Psoas muscle (tissue), 8 donors: ENCODE data around the gene ADGRF3. TPM values are rescaled to one million over a fixed set of nuclear protein-coding genes. Genes with fewer than 3 reads are reported as not detected.
A peak's percentile ranks its signal among the peaks of the same experiment; 100 is the strongest.

Experiments
- ATAC-seq, 4 donors: fragments of 200-7000 bp; cut with Tn5 transposase; one replicate each; pipeline ENCODE4 v1.9.1; 2020; ENCODE audit warnings: moderate library complexity in 3 of 4, mild to moderate bottlenecking in 2 of 4
- DNase-seq, 2 donors: peaks; one replicate each; pipeline ENCODE4 v3.0.0-alpha.2; 2020
- H3K27ac ChIP-seq: fragments of 200-600 bp; one replicate; pipeline ENCODE4 v1.8.0; 2022
- H3K27me3 ChIP-seq, 3 donors: fragments of 200-600 bp in 1 of 3; one replicate each; pipeline versions ENCODE4 v1.6.1 to v1.8.0; 2013 to 2022; ENCODE audit warnings: low read length in 2 of 3, mild to moderate bottlenecking in 2 of 3, moderate library complexity in 1 of 3; ENCODE audit not compliant: insufficient read depth in 3 of 3
- H3K36me3 ChIP-seq, 2 donors: fragments of 200-600 bp in 1 of 2; one replicate each; pipeline versions ENCODE4 v1.6.1 to v1.8.0; 2013 to 2022; ENCODE audit warnings: low read depth in 1 of 2, mild to moderate bottlenecking in 1 of 2, moderate library complexity in 1 of 2; ENCODE audit not compliant: insufficient read depth in 1 of 2
- H3K4me1 ChIP-seq: fragments of 200-600 bp; one replicate; pipeline ENCODE4 v1.8.0; 2022
- H3K4me3 ChIP-seq: fragments of 200-600 bp; one replicate; pipeline ENCODE4 v1.8.0; 2022; ENCODE audit warnings: mild to moderate bottlenecking
- H3K9me3 ChIP-seq: fragments of 200-600 bp; one replicate; pipeline ENCODE4 v1.8.0; 2022
- CTCF ChIP-seq: fragments of 200-600 bp; IDR thresholded peaks from one replicate; pipeline ENCODE4 v1.8.0; 2022; ENCODE audit warnings: antibody characterized with exemption
- WGBS, 3 donors: extraction: QIAGEN DNeasy Blood & Tissue Kit; methylation state at CpG; one replicate each; pipeline versions ENCODE4 v1.1.6 to v1.1.7; 2013; 5-methylcytosine and 5-hydroxymethylcytosine counted together
- intact Hi-C, 2 donors: fragments of 100-400 bp; cut with DNase I; formaldehyde crosslinking; loops; one replicate each; pipeline versions ENCODE4 v1.11.0 to v1.14.2; 2022
- polyA plus RNA-seq, 3 donors: library from polyadenylated mRNA; stranded (reverse); fragments of 200-250 nt; gene quantifications; one replicate each; pipeline ENCODE4 v1.2.3, GENCODE V29; 2013
- total RNA-seq, 4 donors: library from RNA; stranded (reverse); fragmentation: NEBNext Ultra II Directional in 2 of 4; extraction: Animal tissue kit (Norgen Biotek cat#: 25700) in 2 of 4; gene quantifications; one replicate each; pipeline versions ENCODE4 v1.2.1 to v1.2.4, GENCODE V29; 2021 to 2023
- donor health status: healthy with polysubstance abuse.
- donor health status: DM: no; HTN: no; CAD: no; lungs with moderate emphysema.
- donor health status: Bipolar disorder and iron deficiency.
- donor health status: healthy.
- donor health status: DM: yes; HTN: yes; CAD: no.
- donor health status: DM: no; HTN: no; CAD: no.
- donor health status: DM: no; HTN: no; CAD: no.
- donor health status: DM: yes; HTN: yes; CAD: no.

ADGRF3 gene
- total and polyA plus RNA-seq, 7 donors, result 0.03 to 0.48 (median 0.18) TPM; not detected in 3

- 51 to 58% (median 53%) methylated on average over 6 of the region's 6 CpGs for WGBS, 3 donors
- TF ChIP-seq CTCF, result no peak
- no peak overlapping the region for H3K4me3 ChIP-seq
- H3K4me1 ChIP-seq, result peaks cover 4% of the 10 kb centered on the region
- DNase-seq, result peak; percentile 35 to 77
- H3K9me3 ChIP-seq, result no peaks in the 10 kb centered on the region
- no peaks in the 10 kb centered on the region for H3K36me3 ChIP-seq
- intact Hi-C loops, result no loop called here
- no peak overlapping the region for H3K27ac ChIP-seq
- H3K27me3 ChIP-seq, result no peaks in the 10 kb centered on the region
- peak; percentile 72 to 82 (median 80) for ATAC-seq
Observed at GRCh38 chr2:26302846-26303245, 43.7 kb downstream of the ADGRF3 start.

GRCh38 chr2:26300234-26300925 lies 46.2 kb downstream of the ADGRF3 start:
- no peak for DNase-seq
- Histone ChIP-seq H3K4me3 (peak overlapping the region; percentile 75), H3K4me1 (peaks cover 4% of the 10 kb centered on the region), H3K36me3 (no peaks in the 10 kb centered on the region), H3K27me3 (no peaks in the 10 kb centered on the region), H3K9me3 (no peaks in the 10 kb centered on the region), H3K27ac (peak overlapping the region; percentile 18)
- WGBS, 3 donors, result 57 to 59% (median 57%) methylated on average over 22 of the region's 22 CpGs
- ATAC-seq, result no peak
- TF ChIP-seq CTCF, result no peak
- intact Hi-C loops, result no loop called here

DNA sequence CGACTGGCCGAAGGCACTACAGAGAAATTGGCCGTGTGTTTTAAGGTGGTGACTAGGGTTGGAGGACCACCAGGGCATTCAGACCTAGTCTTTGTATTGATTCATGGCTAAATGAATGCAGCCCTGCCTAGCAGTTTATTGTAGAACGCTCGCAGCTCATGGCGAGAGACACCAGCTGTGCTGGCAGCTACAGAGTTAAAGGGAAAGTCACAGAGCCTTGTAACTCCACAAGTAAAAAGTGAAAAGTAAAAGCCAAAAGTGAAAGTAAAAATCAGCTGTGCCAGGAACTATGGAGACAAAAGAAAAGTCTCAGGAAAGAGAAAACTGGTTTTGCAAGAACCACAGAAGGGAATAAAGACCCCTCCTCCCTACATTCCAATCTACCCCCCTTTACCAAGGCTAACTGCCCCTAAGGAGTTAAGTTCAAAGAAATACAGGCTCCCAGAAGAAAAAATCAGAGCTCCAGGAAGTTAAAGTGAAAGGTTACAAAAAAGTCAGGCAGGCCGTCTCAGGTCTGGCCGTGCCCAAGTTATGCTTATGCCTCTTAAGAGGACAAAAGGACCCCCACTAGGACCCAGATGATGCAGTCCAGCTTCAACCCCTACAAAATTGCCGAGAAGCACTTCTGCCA lies 47.0 kb downstream of the ADGRF3 start:
- 11 to 15% (median 12%) methylated on average over 9 of the region's 9 CpGs for WGBS, 3 donors
- no peak for DNase-seq
- intact Hi-C loops, result no loop called here
- Histone ChIP-seq H3K4me3 (peak overlapping the region; percentile 75), H3K27ac (peak overlapping the region; percentile 18), H3K9me3 (no peaks in the 10 kb centered on the region), H3K27me3 (no peaks in the 10 kb centered on the region), H3K4me1 (peaks cover 4% of the 10 kb centered on the region), H3K36me3 (no peaks in the 10 kb centered on the region)
- TF ChIP-seq CTCF, result no peak
- ATAC-seq, result peak in 2 of 4 donors; percentile 17 to 33

GRCh38 chr2:26298638-26299393 lies 47.8 kb downstream of the ADGRF3 start:
- H3K27me3 ChIP-seq, result no peaks in the 10 kb centered on the region
- WGBS, 3 donors, result 5 to 8% (median 5%) methylated on average over 30 of the region's 30 CpGs
- H3K4me3 ChIP-seq, result peak overlapping the region; percentile 75
- DNase-seq (peak; percentile 37 to 67), ATAC-seq (peak; percentile 61 to 65 (median 62))
- intact Hi-C loops, result no loop called here
- H3K9me3 ChIP-seq, result no peaks in the 10 kb centered on the region
- no peaks in the 10 kb centered on the region for H3K36me3 ChIP-seq
- TF ChIP-seq CTCF, result no peak
- H3K4me1 ChIP-seq, result peaks cover 4% of the 10 kb centered on the region
- H3K27ac ChIP-seq, result peak overlapping the region; percentile 18
